ENCODE measurements around the gene EMD. TPM values are rescaled to one million over a fixed set of nuclear protein-coding genes. Genes with fewer than 3 reads are reported as not detected.

Gene EMD
- polyA plus RNA-seq, 1 of the 3 experiments (the other 2 are of a cell fraction) = 68.0 TPM

GRCh38 chrX:154412468-154412867, 33.4 kb downstream of the EMD start (continued):
- TF ChIP-seq IRF3 (IDR thresholded peaks at IDR 0.05; ENCODE audit: low read depth, low read length) = no peak
- TF ChIP-seq RFX5 (IDR thresholded peaks at IDR 0.05; ENCODE audit: low read length) = no peak
- TF ChIP-seq TEAD4 (IDR thresholded peaks at IDR 0.05; ENCODE audit: borderline replicate concordance, insufficient read depth) = no peak
- TF ChIP-seq REST (IDR thresholded peaks at IDR 0.05; ENCODE audit: low read depth, low read length) = no peak
- TF ChIP-seq TCF12 (IDR thresholded peaks at IDR 0.05) = no peak
- TF ChIP-seq MEF2A (IDR thresholded peaks at IDR 0.05; ENCODE audit: borderline replicate concordance, low read depth) = no peak
- no peak for TF ChIP-seq GABPA (IDR thresholded peaks at IDR 0.05; ENCODE audit: low read depth)
- no peak for TF ChIP-seq FOXM1 (IDR thresholded peaks at IDR 0.05; ENCODE audit: low read depth)
- TF ChIP-seq MAX (IDR thresholded peaks at IDR 0.05; ENCODE audit: low read depth) = no peak
- no peak for TF ChIP-seq TAF1 (IDR thresholded peaks at IDR 0.05; ENCODE audit: borderline replicate concordance, low read depth, low read length)

GRCh38 chrX:154413142-154413541, 34.0 kb downstream of the EMD start:
- 48% methylated on average over 4 of the region's 8 CpGs for WGBS (ENCODE audit: low lambda C conversion rate)
- CTCF ChIA-PET = interaction anchor here (1.5 kb wide), 1 partner anchor 114 kb away, joined by 4 read pairs; no protein-coding TSS in a partner anchor
- no peak for DNase-seq
- Histone ChIP-seq H3K9me3 (no peaks in the 10 kb centered on the region), H3K4me1 (ENCODE audit: control insufficient read depth in 1 of 2, insufficient read depth in 2 of 2, low read depth in 1 of 2, low read length in 1 of 2) (peaks cover 4 to 12% of the 10 kb centered on the region in 2 experiments; a peak in 1 of 4 replicates), H3K27me3 (ENCODE audit: insufficient read depth) (no peaks in the 10 kb centered on the region; the same call in 1 of the 2 replicates), H3K9ac (no peak overlapping the region), H3K27ac (ENCODE audit: low read depth in 2 of 2, low read length in 1 of 2) (no peak overlapping the region; a peak in 1 of 4 replicates), H3K9me2 (no peaks in the 10 kb centered on the region), H3K4me3 (ENCODE audit: low read depth in 2 of 2, low read length in 1 of 2) (no peak overlapping the region), H3K4me2 (no peak overlapping the region), H4K20me1 (ENCODE audit: insufficient read depth) (no peaks in the 10 kb centered on the region), H3K36me3 (replicated peaks in 1 of 2; ENCODE audit: control insufficient read depth in 1 of 2, insufficient read depth in 2 of 2, low read length in 1 of 2) (no peaks in the 10 kb centered on the region), H3F3A (replicated peaks; ENCODE audit: insufficient read depth) (no peaks in the 10 kb centered on the region), H3K79me2 (ENCODE audit: insufficient read depth) (peaks cover 17% of the 10 kb centered on the region), H2AFZ (ENCODE audit: low read depth) (no peak overlapping the region)
- TF ChIP-seq RAD21 (IDR thresholded peaks at IDR 0.05; ENCODE audit: low read length) = no peak
- TF ChIP-seq EZH2phosphoT487 (IDR thresholded peaks at IDR 0.05; ENCODE audit: borderline replicate concordance, low read depth) = no peak
- TF ChIP-seq USF2 (IDR thresholded peaks at IDR 0.05; ENCODE audit: borderline replicate concordance, low read depth, low read length) = no peak
- TF ChIP-seq TAF1 (IDR thresholded peaks at IDR 0.05; ENCODE audit: borderline replicate concordance, low read depth, low read length) = no peak
- no peak for TF ChIP-seq NRF1 (IDR thresholded peaks at IDR 0.05; ENCODE audit: low read depth, low read length)
- TF ChIP-seq FOXM1 (IDR thresholded peaks at IDR 0.05; ENCODE audit: low read depth) = no peak
- POLR2A ChIA-PET = interaction anchor here (0.8 to 5.0 kb wide), 5 partner anchors 13 to 23 kb away, joined by 3 to 25 read pairs (median 3); partner anchors contain the start of genes ATP6AP1 and RPL10
